MCF 10A (cell line): ENCODE data around the gene KRTAP12-1. TPM values are rescaled to one million over a fixed set of nuclear protein-coding genes. Genes with fewer than 3 reads are reported as not detected.

Source experiments
- BruUV-seq: library from RNA; stranded (reverse); fragments of 400-500 nt; replicated peaks from 2 replicates; lab custom pipeline; 2021; lab: Mats Ljungman, UMichigan
- CTCF ChIA-PET: fragments of 300-600 bp; sonication (Branson Sonifier 250); formaldehyde crosslinking; extraction: SDS; loops from one replicate; lab custom pipeline; 2021; ENCODE audit warnings: antibody characterized with exemption, inconsistent platforms; lab: Yijun Ruan, JAX
- POLR2A ChIA-PET: fragments of 300-600, 350-650 bp; sonication (Branson Sonifier 250); formaldehyde crosslinking; extraction: SDS; loops from one replicate; lab custom pipeline; 2020; ENCODE audit warnings: antibody characterized with exemption, inconsistent platforms; lab: Yijun Ruan, JAX
- DNase-seq: peaks from one replicate; pipeline ENCODE4 v3.0.0-alpha.2; 2018; ENCODE audit not compliant: unreplicated experiment
- H3K27ac Mint-ChIP-seq: one replicate; pipeline ENCODE4 v1.8.0; 2022; ENCODE audit warnings: mild to moderate bottlenecking, low read depth, mixed read lengths; ENCODE audit not compliant: unreplicated experiment
- H3K27me3 Mint-ChIP-seq: one replicate; pipeline ENCODE4 v1.8.0; 2022; ENCODE audit warnings: mixed read lengths; ENCODE audit not compliant: insufficient read depth, unreplicated experiment
- H3K36me3 Mint-ChIP-seq: one replicate; pipeline ENCODE4 v1.8.0; 2022; ENCODE audit warnings: mild to moderate bottlenecking, moderate library complexity, mixed read lengths; ENCODE audit not compliant: insufficient read depth, unreplicated experiment
- H3K4me1 Mint-ChIP-seq: one replicate; pipeline ENCODE4 v1.8.0; 2022; ENCODE audit warnings: mixed read lengths; ENCODE audit not compliant: insufficient read depth, unreplicated experiment
- H3K4me3 Mint-ChIP-seq: one replicate; pipeline ENCODE4 v1.8.0; 2022; ENCODE audit warnings: mild to moderate bottlenecking, moderate library complexity, mixed read lengths; ENCODE audit not compliant: unreplicated experiment
- H3K9me3 Mint-ChIP-seq: one replicate; pipeline ENCODE4 v1.8.0; 2022; ENCODE audit warnings: mixed read lengths; ENCODE audit not compliant: unreplicated experiment
- intact Hi-C: fragments of 100-400 bp; cut with micrococcal nuclease; formaldehyde crosslinking; loops from 2 replicates; pipeline ENCODE4 v1.14.1; 2022
- total RNA-seq: library from RNA; stranded (reverse); gene quantifications from 2 replicates; pipeline ENCODE4 v1.2.3, GENCODE V29; 2022
- TF ChIP-seq, protein P1 (sequence below): fragments of 200-600 bp; IDR thresholded peaks from one replicate; pipeline ENCODE4 v1.8.0; 2022; ENCODE audit warnings: antibody characterized with exemption, mild to moderate bottlenecking; ENCODE audit not compliant: unreplicated experiment

KRTAP12-1 gene
- total RNA-seq, 1 experiment from 2014 or later = not detected

DNA sequence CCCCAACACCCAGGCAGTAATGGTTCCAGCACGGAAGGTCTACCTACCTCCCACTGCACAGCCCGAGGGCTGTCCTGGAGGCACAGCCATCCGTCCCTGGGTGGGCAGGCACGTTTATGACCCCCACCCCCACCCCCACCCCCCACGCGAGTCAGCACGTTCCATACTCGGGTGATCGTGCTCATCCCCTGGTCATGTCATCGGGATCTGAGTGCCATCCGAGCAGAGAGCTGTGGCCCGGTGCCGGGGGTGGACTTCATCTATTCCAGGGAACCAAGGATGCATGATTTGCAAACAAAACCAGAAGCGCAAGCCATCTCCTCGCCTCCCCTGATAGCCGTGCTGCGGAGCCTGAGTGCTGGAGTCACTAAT lies 28.3 kb upstream of the KRTAP12-1 start:
- intact Hi-C loops = no loop called here
- no peaks in the 10 kb centered on the region for H3K36me3 Mint-ChIP-seq
- CTCF ChIA-PET = interaction anchor here (0.7 to 1.9 kb wide), 3 partner anchors 33 to 136 kb away, joined by 3 to 5 read pairs (median 3); no protein-coding TSS in a partner anchor
- H3K27ac Mint-ChIP-seq = no peak overlapping the region
- peaks cover 78% of the 10 kb centered on the region for H3K27me3 Mint-ChIP-seq
- H3K4me1 Mint-ChIP-seq = no peaks in the 10 kb centered on the region
- DNase-seq = no peak
- no TSS peak for BruUV-seq
- POLR2A ChIA-PET = interaction anchor here (0.8 to 2.4 kb wide), 4 partner anchors 9 to 32 kb away, joined by 3 to 7 read pairs (median 4); no protein-coding TSS in a partner anchor
- H3K9me3 Mint-ChIP-seq = no peaks in the 10 kb centered on the region
- TF ChIP-seq, protein P1, sequence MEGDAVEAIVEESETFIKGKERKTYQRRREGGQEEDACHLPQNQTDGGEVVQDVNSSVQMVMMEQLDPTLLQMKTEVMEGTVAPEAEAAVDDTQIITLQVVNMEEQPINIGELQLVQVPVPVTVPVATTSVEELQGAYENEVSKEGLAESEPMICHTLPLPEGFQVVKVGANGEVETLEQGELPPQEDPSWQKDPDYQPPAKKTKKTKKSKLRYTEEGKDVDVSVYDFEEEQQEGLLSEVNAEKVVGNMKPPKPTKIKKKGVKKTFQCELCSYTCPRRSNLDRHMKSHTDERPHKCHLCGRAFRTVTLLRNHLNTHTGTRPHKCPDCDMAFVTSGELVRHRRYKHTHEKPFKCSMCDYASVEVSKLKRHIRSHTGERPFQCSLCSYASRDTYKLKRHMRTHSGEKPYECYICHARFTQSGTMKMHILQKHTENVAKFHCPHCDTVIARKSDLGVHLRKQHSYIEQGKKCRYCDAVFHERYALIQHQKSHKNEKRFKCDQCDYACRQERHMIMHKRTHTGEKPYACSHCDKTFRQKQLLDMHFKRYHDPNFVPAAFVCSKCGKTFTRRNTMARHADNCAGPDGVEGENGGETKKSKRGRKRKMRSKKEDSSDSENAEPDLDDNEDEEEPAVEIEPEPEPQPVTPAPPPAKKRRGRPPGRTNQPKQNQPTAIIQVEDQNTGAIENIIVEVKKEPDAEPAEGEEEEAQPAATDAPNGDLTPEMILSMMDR = no peak
- H3K4me3 Mint-ChIP-seq = no peak overlapping the region

DNA sequence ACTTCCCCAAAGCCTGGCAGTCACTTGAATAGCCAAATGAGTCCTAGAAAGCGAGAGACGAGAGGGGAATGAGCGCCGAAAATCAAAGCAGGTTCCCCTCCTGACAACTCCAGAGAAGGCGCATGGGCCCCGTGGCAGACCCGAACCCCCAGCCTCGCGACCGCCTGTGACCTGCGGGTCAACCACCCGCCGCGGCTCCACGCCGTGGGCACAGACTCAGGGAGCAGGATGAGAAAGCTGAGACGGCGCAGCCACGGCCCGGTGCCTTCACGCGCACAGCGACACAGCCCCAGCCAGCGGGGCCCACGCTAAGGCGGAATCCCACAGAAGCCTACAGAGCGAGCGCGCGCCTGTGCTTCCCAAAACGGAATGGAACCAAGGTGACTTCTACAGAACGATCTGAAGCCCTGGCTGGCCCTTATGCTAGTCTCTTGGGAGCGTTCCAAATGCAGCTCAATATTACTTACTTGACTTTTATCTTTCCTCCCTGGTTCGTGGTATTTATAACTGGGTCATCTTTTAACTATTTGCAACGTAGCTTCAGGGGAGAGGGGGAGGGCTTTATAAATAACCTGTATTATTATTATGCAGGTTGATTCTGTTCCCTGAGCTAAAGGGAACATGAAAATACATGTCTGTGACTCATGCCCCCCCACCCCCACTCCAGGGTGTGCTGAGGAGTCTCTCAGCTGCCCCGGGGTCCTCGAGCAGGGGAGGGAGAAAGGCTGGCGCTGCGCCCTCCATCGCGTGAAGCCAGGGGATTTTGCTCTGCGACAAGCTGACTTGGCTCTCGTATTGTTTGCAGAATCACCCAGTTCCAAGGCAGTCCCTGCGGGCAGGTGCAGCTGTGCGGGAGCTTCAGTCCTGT lies 27.7 kb upstream of the KRTAP12-1 start:
- intact Hi-C loops = no loop called here
- no peaks in the 10 kb centered on the region for H3K36me3 Mint-ChIP-seq
- H3K4me3 Mint-ChIP-seq = peak overlapping the region; percentile 30
- TF ChIP-seq, protein P1 = no peak
- POLR2A ChIA-PET = interaction anchor here (0.8 to 2.4 kb wide), 4 partner anchors 8 to 31 kb away, joined by 3 to 7 read pairs (median 4); no protein-coding TSS in a partner anchor
- CTCF ChIA-PET = interaction anchor here (0.7 to 1.9 kb wide), 2 partner anchors 33 to 136 kb away, joined by 3 to 5 read pairs; no protein-coding TSS in a partner anchor
- DNase-seq = peak; percentile 67
- no peaks in the 10 kb centered on the region for H3K9me3 Mint-ChIP-seq
- H3K27me3 Mint-ChIP-seq = peaks cover 73% of the 10 kb centered on the region
- BruUV-seq = no TSS peak
- H3K27ac Mint-ChIP-seq = no peak overlapping the region
- H3K4me1 Mint-ChIP-seq = no peaks in the 10 kb centered on the region

DNA sequence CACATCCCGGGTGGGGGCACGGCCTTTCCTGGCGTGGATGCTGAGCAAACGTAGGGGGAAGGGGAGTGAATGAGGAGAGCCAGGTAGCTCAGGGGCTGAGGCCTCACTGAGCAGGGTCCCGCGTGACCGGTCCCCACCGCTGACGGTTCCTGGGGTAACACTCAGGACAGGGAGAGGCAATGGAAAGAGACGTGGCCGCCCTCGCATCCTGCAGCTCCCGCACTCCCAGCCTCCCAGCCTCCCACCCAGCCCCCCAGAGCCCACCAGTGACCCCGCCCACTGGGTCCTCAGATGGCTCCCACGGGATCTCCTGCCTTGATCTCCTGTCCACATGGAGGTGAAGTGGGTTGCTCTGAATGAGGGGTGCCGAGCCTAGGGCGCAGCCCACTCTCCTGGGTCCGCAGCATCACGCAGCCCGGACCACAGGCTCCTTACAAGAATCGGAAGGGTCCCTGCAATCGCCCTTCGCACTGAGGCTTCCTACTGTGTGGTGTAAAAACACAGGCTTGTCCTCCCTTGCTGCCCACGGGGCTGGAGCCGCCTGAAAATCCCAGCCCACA lies 27.0 kb upstream of the KRTAP12-1 start:
- ChIA-PET CTCF (interaction anchor here (0.9 to 1.4 kb wide), 2 partner anchors 52 to 191 kb away, joined by 3 read pairs; no protein-coding TSS in a partner anchor), POLR2A (no interaction called here)
- Mint-ChIP-seq H3K9me3 (no peaks in the 10 kb centered on the region), H3K27ac (no peak overlapping the region), H3K27me3 (peaks cover 66% of the 10 kb centered on the region), H3K4me1 (no peaks in the 10 kb centered on the region), H3K36me3 (no peaks in the 10 kb centered on the region), H3K4me3 (peak overlapping the region; percentile 30)
- intact Hi-C loops = no loop called here
- BruUV-seq = no TSS peak
- no peak for DNase-seq
- TF ChIP-seq, protein P1 = no peak
